NCI-H1417 treated with DMSO at 0.1 percent for 48 hours (cell line): Measurements from ENCODE around the gene RASSF10.

Source experiments
- DNase-seq: peaks from one replicate; lab custom pipeline; 2025; lab: John Stamatoyannopoulos, UW

RASSF10 gene

GRCh38 chr11:13008625-13009475, at the start of gene RASSF10:
TSS of gene RASSF10 (plus strand) at chr11:13009316. CDS start at chr11:13009577, 261 bp downstream.
- no peak for DNase-seq

GRCh38 chr11:12961615-12962014, 47.5 kb upstream of the RASSF10 start:
- no peak for DNase-seq

- DNase-seq: no peak
These were observed 46.8 kb upstream of the RASSF10 start for GRCh38 chr11:12962306-12962705.

DNA sequence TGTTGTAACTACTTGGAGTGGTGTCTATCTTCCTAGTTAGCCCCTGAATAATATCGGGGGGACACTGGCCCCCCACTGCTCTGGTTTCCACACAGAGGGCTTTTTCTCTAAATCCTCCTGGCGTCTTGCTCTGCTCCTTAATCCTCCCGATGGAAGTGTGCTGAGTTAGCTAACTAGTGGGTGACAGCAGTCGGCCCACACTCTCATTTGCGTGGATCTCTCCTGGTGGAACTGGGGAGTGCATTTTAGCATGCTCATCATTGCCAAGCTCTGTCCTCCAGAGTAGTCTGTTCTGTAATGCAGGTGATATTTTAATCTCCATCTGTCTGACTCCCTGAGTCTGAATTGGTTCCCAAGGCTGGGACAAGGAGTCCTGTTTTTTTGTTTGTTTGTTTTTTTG, 46.1 kb upstream of the RASSF10 start:
- DNase-seq: no peak

DNA sequence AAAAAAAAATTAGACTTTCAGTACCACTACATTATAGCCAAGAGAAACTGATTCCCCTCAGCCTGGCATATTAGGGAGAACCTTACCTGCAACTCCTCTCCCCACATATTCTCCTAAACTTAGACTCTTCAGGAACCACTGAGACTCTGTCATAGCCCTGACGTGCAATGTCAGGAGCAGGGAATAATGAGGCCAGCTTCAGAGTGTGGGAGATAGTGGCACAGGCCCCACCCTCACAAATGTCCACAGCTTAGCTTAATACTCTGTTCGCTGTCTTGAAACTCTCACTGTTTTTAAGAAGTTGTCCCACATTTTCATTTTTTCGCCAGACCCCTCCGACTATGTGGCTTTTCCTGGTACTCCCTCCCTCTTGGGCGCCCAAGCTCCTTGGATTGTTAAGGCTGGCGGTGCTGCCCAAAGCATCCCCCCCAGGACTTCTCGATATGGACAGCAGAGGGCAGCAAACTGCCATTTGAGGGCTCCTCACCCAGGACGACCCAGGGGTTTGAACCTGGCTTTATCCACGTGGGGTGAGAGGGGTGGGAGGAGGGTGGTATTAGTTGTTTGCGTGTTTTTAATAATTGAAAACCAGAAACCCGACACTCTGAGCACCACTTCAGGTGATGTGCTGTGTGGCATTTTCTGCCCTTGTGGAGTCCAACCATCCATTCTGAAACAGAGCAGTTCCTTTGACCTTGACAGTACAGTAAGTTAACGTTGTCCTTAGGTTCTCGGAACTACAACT, 45.2 kb upstream of the RASSF10 start:
- no peak for DNase-seq

- no peak for DNase-seq
These were observed 44.5 kb upstream of the RASSF10 start for GRCh38 chr11:12964650-12965049.

- DNase-seq: no peak
These were observed 43.1 kb upstream of the RASSF10 start for GRCh38 chr11:12966002-12966401.

GRCh38 chr11:12968101-12968500, 41.0 kb upstream of the RASSF10 start:
- DNase-seq: no peak

DNA sequence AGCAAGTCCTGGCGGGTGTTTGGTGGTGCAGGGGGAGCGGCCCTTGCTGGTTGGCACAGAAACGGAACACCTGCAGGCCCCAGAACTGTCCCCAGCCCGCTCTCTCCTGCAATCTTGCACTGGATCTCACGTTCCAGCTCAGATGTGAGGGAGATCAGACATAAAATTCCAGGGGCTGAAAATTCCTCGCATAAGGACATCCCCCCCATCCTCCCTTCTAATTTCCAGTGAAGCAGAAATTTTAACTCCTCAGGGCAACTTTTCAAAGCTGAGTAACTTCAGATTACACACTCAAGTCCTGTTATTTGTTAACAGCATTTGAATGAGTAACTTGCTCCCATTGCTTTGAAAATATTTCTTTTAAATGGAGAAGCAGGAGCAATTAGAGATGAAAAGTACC, 40.3 kb upstream of the RASSF10 start:
- DNase-seq: no peak

GRCh38 chr11:12971955-12972354, 37.2 kb upstream of the RASSF10 start:
- DNase-seq: no peak

DNA sequence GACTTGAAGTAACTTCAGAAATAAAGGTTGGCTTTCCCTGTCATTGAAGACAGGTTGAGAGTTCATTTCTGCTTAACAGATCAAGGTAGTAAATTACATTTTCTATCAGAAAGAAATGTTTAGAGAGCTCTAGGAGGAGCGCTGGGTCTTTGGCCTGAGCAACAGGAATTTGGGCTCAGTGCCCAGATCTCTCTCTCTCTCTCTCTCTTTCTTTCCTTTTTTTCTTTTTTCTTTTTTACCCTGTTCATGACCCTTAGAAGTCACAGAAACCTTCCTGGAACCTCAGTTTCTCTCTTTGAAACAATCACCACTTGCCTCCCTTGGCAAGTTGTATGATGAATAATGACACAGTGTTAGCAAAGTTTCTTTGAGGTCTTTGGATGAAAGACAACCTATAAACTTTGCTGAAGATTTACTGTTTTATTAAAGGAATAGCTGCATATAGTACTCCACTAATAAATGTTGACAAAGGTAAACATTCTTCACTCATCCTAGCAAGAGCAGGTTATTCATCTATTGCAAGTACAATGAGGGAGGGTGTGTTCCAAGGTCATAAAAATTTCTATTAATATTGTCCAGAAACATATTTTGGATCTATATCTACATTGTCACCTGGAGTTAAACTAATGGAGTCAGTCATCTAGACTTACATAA, 35.5 kb upstream of the RASSF10 start:
- no peak for DNase-seq

- no peak for DNase-seq
These were observed 33.9 kb upstream of the RASSF10 start for GRCh38 chr11:12975195-12975594.

- no peak for DNase-seq
These were observed 29.0 kb upstream of the RASSF10 start for GRCh38 chr11:12979928-12980689.

DNA sequence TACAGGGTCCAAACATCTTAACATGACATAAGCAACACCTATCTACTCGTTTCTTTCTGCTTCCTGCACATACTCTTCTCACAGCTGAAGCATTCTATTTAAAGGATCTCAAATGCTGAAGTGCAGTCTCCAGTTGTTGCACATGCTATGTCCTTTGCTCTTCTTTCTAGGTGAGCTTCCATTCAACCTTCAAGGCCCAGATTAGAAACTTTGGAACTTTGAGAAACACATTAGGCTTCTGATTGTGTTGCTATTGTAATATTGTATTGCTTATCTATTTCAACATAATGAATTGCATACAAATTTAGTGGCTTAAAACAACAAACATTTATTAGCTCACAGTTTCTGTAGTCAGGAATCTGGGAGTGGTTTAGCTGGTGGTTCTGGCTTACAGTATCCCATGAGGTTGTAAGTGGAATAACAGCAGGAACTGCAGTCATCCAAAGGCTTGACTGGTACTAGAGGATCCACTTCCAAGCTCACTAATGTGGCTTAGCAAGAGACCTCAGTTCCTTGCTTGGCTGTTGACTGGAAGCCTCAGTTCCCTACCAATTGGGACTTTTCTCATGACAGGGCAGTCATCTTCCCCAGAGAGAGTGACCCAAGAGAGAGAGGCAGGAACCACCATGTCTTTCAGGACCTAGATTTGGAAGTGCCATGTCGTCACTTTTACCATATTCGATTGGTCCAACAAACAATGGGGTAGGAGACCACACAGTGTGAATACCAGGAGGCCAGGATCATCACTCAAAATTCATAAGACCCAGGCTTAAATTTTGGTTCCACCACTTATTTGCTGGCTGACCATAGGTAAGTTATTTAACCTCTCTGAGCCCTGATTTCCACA, 27.2 kb upstream of the RASSF10 start:
- no peak for DNase-seq

- DNase-seq: no peak
These were observed 25.8 kb upstream of the RASSF10 start for GRCh38 chr11:12983336-12983735.

GRCh38 chr11:12986194-12986898, 22.8 kb upstream of the RASSF10 start:
- no peak for DNase-seq

DNA sequence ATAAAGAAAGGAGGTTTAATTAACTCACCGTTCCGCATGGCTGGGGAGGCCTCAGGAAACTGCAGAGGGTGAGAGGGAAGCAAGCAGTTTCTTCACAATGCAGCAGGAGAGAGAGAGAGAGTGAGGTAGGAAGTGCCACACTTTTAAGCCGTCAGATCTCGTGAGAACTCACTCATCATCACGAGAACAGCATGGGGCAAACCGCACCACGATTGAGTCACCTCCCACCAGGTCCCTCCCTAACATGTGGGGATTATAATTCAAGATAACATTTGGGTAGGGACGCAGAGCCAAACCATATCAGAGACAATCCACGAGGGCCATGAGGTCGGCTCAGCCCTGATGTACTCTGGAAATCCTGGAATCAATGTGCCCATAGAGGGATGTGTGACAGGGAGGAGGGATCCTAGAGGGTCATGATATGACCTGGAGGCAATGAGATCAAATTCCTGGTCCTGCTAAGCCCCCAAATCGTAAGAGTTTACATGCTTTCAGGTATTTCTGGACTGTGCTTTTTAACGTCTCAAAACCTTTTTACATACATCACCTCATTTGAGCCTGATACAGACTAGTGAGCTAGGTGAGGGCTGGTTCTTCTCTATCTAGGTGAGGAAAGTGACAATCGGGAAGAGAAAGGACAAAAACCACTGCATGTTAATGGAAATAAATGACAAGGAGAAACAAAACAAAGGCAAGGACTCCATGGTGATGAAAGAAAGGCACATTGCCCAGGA, 19.5 kb upstream of the RASSF10 start:
- DNase-seq: no peak

- no peak for DNase-seq
These were observed 19.0 kb upstream of the RASSF10 start for GRCh38 chr11:12990162-12990480.

GRCh38 chr11:12991426-12991825, 17.7 kb upstream of the RASSF10 start:
- no peak for DNase-seq

GRCh38 chr11:12993626-12994025, 15.5 kb upstream of the RASSF10 start:
- no peak for DNase-seq
